ENCODE measurements around the gene IGFBP4.
A peak's percentile ranks its signal among the peaks of the same experiment; 100 is the strongest.

IGFBP4 gene

DNA sequence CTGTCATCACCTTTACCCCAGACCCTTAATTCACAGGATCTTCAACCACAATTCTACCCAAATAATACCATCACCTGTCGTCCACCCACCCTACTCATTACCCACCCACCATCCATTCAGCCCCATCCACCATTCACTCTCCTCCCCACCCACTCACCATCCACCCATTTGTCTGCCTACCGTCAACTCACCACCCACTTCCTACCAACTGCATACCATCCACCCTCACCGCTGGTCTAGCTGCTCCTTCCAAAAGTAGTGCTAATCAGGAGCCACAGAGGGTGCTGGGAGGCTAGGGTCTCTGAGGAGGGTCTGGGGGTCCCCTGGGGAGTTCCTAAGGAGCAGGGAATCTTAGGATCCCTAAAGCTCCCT lies 12.0 kb upstream of the IGFBP4 start:
- no peak for DNase-seq (ENCODE audit: extremely low read depth in 1 of 2, low read depth in 1 of 2)

DNA sequence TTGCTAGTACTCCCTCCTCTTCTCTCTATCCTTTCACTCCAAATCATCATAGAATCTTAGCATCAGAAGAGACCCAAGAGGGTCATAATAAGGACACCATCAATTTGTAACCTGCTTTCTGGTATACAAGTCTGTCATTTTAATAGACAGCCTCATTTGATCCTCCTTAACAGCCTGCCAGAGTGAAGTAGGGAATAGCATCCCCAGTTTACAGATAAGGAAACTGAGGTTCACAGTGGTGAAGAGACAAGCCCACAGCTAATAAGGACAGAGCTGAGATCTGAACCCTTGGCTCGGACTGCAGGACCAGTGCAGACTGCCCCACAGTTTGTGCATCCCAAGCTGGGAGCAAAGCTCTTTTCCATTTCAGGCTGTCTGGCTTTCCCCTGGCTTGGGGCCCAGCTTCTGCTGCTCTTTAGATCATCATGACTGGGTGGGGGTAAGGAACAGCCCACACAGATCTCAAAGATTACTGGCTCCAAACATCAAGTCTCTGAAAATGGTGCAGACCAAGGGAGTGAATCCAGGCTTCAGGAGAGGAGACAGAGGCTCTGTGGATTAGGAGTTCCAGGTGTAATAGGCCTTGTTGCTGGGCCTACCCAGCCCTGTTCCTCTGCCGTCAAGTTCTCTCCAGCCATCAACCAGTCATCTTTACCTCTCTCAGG lies 10.3 kb upstream of the IGFBP4 start:
- no peak for DNase-seq (ENCODE audit: extremely low read depth in 1 of 2, low read depth in 1 of 2)

DNA sequence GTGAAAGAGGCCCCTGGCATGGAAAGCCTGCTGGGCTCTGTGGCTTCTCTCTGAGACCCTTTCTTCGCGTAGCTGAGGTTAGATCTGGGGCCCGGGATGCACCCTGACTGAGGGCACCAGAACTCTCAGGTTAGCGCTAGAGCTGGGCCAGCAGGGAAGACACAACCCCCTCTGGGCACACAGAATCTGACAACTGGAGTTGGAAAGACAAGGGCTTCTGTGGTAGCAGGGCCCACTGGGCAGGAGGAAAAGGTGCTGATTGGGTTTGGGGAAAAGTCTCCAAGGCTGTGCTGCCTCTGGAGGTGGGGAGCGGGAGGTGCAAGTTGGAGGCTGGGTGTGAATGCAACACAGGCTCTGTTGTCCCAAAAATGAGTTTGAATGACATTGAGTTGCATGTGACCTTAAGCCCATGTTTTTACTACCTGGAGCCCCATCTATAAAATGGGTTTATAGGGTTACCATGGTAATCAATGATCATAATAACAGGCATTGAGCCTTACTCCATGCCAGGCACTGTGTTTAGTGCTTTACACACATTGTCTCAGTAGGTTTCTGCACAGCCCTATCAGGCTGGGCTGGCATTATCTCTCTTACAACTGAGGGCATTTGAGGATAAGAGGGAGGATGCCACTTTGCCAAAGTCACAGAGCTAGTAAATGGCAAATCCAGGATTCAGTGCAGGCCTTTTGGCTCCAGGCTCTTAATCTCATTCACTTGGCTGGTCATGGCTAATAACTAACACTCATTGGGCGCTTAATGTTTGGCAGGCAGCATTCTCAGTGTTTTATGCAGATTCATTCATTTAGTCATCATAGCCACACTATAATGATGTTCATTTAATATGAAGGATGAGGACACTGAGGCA lies 9.5 kb upstream of the IGFBP4 start:
- DNase-seq (ENCODE audit: extremely low read depth in 1 of 2, low read depth in 1 of 2) = no peak

DNA sequence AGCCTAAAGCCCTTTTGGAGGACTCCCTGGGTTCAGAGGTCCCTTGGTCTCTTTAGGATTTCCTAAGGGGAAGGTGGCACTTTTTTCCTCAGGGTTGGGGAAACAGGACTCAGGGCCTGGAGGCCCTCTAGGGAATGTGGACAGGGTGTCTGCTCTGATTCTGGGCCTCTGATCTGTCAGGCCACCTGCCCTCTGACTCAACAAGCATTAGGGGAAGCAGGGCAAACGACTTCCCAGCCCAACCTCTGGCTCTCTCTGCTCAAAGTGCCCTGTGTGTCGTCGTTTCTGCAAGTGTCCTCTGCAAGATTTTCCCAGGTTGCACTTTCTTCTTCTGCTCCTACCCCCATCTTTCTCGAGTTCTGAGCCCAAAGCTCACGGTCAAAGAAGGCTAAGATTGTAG lies 6.6 kb upstream of the IGFBP4 start:
- DNase-seq (ENCODE audit: extremely low read depth in 1 of 2, low read depth in 1 of 2) = no peak

DNA sequence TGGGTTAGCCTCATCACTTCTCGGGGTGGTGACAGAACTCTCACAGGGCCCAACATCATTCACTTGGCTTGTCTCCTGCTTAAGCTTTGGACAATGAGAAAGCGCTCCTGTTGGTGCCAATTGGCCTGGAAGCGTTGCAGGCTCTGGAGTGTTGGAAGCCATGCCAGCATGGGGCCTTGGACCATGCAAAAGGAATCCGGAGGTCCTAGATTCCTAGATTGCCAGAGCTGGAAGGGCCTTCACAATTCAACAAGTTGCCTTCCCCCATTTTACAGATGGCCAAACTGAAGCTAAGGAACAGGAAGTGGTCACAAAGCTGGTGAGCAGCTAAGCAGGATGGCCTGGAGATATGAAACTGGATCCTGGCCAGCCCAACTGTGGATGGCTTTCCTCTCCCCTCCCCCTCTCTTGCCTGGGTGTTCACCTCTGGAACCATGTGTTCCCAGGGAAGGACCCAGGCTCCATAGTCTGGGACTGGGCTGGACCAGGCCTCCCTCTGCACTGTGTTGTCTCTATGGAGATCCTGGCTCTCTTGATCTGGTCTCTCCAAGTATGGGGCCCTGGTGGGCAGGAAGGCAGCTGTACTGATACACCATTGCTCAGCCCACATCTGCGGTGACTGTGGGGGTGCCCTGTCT lies 6.0 kb upstream of the IGFBP4 start:
- DNase-seq (ENCODE audit: extremely low read depth in 1 of 2, low read depth in 1 of 2) = no peak

DNA sequence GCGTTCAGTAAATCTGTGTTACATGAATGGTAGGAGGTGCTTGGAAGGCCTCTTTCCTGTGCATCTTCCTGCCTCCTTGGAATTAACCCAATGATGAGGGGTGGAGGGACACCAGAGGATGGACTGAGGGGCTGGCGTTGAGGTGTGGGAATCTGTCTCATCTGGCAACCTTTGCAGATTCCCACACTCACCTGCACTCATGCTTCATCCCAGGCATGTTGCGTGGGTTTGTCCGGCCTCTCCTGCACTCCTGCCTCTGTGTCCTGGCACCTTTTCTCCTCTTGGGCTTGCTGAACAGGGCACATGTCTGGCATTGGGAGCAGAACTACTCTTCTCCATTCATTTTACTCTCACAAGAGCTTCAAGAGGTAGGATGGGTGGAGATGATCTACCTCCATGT lies 3.1 kb upstream of the IGFBP4 start:
- no peak for DNase-seq (ENCODE audit: extremely low read depth in 1 of 2, low read depth in 1 of 2)

DNA sequence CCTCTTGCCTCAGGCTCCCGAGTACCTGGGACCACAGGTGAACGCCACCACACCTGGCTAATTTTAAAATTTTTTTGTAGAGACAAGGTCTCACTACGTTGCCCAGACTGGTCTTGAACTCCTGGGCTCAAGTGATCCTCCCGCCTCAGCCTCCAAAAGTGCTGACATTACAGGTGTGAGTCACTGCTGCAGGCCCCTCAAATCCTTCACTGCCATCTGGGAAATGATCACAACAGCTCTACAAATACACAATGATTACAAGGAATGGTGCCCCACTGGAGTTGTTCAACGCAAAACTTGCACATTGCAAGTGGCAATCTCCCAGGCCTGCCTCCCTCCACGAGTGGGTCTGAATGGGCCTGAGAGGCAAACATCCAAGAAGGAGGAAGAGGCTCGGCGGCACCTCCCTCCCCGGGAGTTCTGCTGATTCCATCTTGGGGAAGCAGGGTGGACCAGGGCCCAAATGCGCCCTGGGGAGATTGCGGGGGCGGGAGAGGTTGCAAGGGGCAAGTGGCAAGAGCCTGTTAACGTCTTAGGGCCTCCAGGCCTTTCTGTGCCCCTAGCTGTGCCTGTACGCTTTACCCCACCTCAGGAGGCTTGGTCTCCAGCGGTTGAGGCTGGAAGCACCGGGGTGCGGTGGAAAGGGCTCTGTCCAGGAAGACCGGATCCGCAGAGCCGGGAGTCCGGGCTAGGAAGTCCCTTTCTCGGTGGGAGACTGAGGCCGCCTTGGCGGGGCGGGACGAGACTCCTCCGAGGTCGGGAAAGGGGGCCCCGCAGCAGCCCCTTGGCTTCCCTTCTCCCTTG lies 656 bp upstream of the IGFBP4 start:
- no peak for DNase-seq (ENCODE audit: extremely low read depth in 1 of 2, low read depth in 1 of 2)

DNA sequence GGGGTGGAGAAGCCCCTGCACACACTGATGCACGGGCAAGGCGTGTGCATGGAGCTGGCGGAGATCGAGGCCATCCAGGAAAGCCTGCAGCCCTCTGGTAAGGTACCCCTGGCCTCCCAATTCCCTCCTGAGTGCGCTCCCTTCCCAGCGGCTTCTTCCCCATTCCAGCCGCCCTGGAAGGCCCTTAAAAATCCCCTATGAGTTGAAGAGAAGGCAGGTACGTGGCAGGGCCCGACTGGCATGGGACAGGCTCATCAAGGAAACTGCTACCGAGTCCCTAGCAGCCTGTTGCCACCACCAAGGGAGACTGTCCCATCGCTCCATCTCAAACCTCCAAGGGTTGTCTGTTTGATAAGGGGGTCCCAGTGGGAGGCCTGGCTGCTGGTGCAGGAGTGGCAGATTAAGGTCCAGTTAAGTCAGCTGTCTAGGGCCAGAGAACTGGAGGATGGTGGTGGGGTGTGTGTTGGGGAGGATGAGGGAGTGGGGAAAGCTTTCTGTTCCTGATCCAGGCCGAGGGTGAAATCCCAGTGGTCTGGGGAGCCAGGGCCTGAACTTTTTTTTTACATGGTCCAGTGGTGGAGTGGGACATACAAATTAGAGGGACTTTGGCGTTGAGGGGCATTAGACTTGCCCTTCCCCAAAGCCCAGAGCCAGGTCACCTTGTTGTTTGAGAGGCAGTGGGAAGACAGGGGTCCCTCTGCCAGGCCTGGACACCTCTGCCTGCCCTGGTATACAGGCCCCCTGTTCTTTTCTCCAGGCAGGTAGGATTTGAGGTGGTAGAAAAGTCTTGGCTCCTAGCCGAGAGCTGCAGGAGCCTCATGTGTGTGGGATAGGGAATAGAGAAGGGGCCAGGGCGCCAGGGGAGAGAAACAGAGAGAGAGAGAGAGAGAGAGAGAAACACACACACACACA lies 994 bp downstream of the IGFBP4 start:
- no peak for DNase-seq (ENCODE audit: extremely low read depth in 1 of 2, low read depth in 1 of 2)

DNA sequence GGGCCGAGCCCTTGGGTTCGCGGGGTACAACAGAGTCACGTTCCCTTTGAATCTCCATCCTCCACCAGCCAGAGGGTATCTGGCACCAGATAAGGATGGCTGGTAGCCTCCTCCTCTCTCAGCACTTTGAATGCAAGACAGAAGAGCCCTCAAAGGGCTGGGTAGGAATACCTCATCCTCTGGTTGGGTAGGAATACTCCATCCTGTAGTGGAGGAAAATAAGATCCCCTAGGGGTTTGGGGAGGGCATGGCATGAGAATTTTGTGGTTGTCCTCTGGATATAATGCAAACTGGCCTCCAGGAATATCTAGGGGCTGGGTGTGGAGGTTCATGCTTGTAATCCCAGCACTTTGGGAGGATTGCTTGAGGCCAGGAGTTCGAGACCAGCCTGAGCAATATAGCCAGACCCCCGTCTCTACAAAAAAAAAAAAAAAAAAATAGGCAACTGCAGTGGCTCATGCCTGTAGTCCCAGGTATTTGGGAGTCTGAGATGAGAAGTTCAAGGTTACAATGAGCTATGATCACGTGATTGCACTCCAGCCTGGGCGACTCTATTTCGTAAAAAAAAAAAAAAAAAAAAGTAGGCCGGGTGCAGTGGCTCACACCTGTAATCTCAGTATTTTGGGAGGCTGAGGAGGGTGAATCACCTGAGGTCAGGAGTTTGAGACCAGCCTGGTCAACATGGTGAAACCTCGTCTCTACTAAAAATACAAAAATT lies 2.7 kb downstream of the IGFBP4 start:
- DNase-seq (ENCODE audit: extremely low read depth in 1 of 2, low read depth in 1 of 2) = no peak

DNA sequence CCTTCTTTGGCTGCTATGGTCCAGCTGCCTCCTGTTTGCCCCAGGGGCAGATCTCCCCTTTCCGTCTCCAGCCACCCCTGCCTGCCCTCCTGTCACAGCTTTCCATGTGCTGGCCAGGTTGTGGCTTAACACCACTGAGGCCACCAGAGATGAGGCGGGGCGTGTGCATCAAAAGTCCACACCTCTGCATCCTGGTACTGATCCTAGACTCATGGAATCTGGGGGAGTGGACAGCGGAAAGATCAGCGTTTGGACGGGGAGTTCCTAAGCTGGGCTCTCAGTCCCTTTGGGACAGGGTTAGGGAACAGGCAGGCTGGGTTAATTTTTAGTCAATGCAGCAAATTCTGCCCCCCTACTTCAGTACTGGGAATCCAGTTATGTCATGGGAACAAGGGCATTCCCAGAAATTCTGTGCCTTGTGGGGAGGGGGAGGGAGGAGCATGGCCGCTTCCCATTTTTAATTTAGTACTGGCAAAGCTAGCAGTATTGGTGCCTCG lies 3.9 kb downstream of the IGFBP4 start:
- no peak for DNase-seq (ENCODE audit: extremely low read depth in 1 of 2, low read depth in 1 of 2)

DNA sequence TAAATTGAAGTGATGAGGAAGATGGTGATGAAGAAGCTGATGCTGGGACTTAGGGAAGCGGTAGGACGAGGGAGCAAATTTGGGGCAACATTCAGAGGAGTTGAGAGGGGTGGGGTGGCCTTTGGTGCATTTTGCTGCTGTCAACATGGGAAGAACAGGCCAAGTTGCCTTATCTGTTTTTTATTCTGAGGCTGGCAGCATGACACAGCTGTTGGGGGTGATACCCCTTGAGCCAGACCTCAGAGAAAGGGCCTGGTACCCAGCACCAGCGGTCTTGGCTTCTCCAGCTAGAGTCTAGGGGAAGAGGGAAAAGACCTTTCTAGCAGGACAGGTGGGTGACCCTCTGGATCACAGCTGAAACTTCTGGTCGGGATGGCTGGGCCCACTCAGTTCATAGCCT lies 4.6 kb downstream of the IGFBP4 start:
- DNase-seq (ENCODE audit: extremely low read depth in 1 of 2, low read depth in 1 of 2) = no peak

DNA sequence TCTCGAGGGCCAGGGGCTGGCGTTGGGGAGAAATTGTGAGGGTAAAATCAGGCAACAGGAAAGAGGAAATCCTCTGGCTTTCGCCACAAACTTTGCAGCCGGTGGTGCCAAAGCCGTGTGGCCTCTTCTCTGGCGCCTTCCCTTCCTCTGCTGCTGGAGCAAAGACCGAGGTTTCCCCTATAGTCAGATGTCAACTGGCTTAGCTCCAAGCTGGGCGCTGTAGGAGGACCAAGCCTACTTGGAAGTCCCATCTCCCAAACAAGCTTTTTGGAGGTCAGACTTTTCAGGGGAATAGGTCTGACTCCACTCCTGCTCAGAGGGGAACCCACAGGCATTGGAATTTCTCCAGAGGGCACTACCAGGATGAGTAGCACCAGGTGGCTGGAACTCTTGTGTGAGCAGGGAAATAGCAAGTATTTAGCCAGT lies 5.0 kb downstream of the IGFBP4 start:
- DNase-seq (ENCODE audit: extremely low read depth in 1 of 2, low read depth in 1 of 2) = no peak

DNA sequence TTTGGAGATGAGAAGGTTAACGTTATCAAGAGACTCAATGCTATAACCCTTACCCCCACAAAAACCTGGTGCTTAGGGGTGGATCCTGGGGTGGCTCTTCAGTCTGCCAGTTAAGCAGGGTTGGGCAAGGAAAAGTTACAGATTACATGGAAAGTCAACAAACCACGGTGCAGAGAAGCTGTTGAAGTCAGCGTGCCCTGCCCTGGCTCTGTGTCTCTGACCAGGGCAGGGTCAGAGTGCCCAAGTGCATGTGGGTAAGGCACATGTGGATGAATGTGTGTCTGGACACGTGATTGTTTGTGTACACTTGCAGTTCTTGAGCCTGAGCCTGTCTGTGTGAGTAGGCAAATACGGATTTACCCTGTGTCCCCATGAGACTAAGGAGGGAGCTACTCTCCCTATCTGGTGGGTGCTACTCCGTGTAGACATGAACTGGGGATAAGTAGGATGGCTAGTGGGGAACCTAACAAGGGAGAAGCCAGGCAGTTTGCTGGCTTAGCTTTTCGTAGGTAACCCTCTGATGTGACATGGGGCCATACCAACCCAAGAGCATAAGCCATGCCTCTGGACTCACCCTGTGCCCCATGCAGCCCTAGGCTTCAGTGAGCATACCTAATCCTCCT lies 5.5 kb downstream of the IGFBP4 start:
- no peak for DNase-seq (ENCODE audit: extremely low read depth in 1 of 2, low read depth in 1 of 2)

DNA sequence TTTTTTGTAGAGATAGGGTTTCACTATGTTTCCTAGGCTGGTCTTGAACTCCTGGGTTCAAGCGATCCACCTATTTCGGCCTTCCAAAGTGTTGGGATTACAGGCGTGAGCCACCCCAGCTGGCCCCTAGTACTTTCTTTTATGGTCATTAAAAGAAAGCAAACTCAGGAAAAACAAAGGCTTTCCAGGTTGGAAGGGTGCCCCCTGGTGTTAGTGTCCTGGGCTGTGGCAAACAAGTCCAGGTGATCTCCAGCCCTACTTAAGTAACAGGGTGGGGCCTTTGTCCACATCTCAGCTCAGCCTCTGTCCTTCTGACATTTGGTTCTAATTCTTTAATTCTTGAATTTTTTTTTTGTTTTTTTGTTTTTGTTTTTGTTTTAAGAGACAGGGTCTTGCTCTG lies 6.9 kb downstream of the IGFBP4 start:
- peak in 1 of 2 donors; percentile 19 for DNase-seq (ENCODE audit: extremely low read depth in 1 of 2, low read depth in 1 of 2)

DNA sequence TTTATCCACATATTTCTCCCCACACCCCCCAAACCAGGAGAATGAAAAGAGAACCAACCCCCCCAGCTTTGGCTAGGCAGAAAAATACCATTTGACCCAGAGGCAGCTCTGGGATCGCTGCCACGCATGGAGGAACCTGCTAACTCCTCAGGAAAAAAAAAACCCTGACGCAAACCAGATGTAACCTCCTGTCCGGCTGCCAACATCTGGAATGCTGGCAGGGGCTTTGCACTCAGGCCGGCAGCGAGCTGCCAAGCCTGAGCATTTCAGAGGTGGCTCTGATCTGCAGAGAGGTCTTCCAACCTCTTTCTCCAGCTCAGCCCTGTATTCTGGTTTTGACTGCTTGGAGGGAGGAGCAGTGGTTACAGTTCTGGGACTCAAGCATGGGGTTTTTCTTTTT lies 8.2 kb downstream of the IGFBP4 start:
- DNase-seq (ENCODE audit: extremely low read depth in 1 of 2, low read depth in 1 of 2) = no peak

DNA sequence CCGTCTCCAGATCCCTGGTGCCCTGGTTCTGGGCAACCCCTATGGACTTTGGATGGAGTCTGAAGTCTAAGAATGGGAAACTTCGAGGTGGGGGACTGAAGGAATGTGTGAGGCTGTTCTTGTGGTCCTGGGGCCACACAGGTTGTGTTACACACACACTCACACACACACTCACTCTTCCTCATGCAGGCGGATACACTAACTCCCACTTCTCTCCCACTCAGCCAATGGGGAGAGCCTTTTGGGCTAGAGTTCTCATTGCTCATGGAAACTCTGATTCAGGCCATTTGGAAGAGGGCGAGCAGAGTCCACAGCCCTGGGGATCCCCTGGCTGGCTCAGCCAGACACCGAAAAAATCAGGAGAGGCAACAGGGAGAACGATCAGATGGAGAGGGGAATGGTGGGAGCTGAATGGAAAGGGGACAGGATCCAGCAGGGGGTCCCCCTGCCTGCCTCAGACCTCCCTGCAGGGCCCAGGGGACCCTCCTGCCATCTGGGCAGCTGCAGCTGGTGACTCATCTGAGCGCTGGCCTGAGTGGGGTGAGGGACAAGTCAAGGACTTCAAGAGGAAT lies 9.1 kb downstream of the IGFBP4 start:
- no peak for DNase-seq (ENCODE audit: extremely low read depth in 1 of 2, low read depth in 1 of 2)

DNA sequence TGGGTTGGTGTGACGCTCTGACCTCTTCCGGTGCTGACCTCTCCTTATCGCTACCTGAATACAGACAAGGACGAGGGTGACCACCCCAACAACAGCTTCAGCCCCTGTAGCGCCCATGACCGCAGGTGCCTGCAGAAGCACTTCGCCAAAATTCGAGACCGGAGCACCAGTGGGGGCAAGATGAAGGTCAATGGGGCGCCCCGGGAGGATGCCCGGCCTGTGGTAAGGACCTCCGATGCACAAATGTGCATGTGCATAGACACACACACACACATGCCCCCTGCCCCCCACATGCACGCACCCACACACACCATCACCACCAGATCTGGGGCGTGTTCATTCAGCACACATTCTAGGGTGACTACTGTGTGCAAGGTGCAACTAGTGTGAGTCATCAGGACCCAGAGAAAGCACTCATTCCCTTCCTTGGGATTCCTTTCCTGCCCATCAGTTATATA lies 9.7 kb downstream of the IGFBP4 start:
- DNase-seq (ENCODE audit: extremely low read depth in 1 of 2, low read depth in 1 of 2) = no peak

DNA sequence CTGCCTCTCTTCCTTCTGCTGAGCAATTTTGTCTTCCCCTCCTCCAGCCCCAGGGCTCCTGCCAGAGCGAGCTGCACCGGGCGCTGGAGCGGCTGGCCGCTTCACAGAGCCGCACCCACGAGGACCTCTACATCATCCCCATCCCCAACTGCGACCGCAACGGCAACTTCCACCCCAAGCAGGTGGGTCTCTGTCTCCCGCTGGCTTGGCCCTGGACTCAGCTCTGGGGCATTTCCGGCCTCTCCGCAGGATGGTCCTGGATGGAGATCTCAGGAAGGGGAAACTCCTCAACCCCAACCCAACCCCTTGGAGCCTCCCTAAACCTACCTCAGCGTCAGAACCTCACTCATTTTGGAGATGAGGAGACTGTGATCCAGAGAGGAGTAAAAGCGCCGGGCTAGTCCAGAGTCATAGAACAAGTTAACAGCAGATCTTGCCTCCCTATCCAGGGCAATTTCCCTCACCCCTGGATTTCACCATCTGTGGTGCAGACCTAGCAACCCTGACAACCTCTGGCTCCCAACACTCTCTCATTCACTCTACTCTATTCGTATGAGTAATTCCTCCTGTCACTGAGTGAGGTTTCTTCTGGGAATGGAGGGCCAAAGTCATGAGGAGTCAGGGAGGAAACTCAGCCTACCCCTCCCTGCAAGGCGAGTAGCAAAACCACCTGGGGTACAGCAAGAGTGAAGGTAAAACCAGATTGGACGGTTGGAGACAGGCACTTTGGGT lies 10.8 kb downstream of the IGFBP4 start:
- no peak for DNase-seq (ENCODE audit: extremely low read depth in 1 of 2, low read depth in 1 of 2)

Data from activated CD8-positive, alpha-beta memory T cell treated with anti-CD3 and anti-CD28 coated beads for 1 hour (primary cell).